HG02981 (cell line): ENCODE data around the gene TMEM269.

Experiments used
- ATAC-seq: cut with Tn5 transposase; IDR thresholded peaks from one replicate; pipeline ENCODE4 v1.9.1; 2021; ENCODE audit warnings: mild to moderate bottlenecking, moderate library complexity; ENCODE audit not compliant: unreplicated experiment

Gene TMEM269, protein sequence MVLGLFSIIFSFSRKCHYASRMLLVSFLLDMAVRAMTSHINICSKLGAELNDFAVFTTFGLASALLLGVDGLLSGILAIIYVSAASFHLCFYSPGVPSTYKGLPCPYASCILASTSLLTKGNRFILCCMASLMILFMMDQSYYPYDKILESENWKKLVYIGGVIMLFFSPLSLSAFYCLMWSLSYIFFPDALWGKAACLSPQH

DNA sequence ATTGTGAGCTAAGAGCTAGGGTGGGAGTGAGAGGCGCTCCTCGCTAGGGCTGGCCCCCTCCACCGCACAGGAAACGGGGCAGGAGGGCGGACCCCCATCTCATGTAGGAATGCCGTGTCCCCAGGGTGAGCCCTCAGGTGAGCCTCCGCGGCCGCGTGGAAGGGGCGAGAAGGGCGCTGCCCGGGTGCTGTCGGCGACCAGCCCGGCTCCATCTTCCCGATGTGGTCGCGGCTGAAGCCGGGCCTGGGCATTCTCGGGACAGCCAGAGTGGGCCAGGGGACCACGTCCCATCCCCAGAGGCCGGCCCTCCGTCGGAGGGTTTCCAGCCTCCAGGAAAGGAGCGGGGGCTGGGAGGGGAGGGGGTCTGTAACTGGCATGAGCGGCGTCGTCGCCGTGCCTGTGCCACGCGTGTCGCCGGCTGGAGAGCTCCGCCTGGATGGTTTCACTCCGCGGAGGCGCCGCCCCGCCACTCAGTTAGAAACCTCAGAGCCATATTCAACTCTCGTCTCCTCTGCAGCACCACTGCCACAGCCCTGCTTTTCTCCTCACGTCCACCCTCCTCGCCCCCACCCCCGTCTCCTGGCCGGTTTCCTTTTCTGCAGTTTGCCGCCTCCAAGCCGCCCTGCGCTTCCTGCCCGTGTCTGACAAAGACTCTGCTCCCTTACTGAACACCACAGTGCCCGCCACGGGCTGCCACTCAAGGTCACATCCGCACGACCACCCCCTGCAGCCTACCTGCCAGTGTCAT, at the start of gene TMEM269:
TMEM269 (plus strand) TSS at position 46 of the 748 bp plus-strand sequence. CDS start 4,903 bp downstream, outside the sequence.
- no peak for ATAC-seq

DNA sequence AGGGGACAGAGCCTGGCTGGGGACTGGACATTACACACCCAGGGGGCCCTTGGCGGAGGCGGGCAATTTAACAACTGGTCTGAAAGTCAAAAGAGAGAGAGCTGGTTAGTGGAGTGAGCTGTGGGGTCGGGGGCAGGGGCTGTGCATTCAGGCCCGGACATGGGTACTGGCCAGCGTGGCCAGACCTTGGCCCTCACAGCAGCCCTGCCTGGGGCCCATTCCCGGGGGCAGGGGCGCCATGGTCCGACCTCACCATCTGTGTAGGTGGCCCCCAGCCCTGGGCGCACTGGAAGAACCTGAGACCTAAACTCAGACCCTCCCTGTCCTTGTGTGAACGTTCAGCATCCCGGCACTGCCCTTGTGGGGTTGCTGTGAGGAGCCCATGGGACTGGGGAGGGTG, 49.7 kb upstream of the TMEM269 start:
- ATAC-seq = no peak

DNA sequence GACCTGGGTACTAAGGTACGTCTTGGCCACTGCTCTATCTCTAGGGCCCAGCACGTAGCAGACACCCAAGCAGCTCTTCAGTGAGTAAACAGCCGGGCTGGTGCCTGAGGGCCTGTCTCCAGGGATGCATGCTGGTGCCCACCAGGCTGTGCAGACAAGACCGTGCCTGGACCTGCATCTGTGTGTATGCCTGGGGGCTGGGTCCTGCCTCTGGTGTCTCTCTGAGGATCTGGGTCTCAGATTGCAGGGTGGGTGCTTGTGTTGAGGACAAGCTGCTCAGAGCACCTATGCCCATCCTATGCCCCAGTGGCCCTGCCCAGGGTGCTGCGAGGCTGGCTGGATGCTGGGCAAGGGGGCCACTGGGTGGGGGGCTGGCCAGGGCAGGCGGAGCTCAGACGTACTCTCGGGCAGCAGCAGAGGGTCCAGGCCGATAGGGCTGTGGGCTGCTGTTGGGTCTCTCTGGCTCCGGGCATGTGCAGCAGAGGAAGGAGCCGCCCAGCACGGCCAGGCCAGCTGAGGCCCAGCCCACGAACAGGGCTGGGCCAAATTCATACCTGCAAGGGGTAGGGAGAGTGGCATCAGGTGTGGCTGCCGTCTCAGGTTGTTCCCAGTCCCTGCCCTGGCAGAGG, 49.2 kb upstream of the TMEM269 start:
- ATAC-seq = no peak

DNA sequence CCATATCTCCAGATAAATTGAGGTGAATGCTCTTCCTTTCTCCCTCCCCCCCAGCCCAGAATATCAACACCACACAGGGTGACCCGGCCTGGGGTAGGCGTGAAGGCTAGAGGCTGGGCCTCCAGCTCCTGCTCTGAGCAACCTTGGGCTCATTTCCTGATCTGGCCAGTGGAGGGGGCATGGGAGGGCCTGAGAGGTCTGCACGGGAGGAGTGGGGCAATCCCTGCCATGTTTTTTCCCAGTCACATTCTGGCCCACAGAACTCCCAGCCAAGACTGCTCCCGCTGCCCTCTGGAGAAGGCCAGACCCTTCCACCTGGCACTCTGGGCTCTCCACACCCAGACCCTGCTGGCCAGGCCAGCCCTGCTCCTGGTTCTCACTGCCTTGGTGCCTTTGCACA, 48.6 kb upstream of the TMEM269 start:
- no peak for ATAC-seq

DNA sequence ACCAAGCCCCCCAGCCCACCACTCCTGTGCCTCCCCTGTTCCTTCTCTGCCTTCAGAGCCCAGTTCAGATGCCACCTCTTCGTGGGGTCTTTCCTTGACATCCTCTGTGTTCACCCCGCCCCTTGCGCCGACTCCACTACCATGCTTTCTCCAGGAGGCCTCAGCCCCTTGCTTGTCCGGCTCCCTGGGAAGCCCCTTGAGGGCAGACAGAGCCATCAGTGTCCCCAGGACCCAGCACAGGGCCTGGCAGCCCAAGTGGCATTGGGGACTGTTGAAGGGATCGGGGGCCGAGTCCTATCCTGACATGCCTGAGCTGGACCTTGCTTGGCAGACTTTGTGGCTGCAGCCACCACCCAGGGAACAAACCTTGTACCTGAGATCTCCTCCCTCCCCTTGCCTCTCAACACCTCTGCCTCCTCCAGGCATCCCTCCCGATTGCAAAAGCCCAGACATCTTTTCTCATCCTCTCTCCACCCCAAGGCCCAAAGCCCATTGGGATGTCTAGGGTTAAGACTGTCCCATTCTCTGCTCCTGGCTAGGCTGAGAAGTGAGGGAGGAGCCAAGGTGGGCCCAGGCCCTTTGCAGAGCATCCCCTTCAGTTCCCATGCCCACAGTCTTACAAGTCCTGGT, 48.1 kb upstream of the TMEM269 start:
- no peak for ATAC-seq

DNA sequence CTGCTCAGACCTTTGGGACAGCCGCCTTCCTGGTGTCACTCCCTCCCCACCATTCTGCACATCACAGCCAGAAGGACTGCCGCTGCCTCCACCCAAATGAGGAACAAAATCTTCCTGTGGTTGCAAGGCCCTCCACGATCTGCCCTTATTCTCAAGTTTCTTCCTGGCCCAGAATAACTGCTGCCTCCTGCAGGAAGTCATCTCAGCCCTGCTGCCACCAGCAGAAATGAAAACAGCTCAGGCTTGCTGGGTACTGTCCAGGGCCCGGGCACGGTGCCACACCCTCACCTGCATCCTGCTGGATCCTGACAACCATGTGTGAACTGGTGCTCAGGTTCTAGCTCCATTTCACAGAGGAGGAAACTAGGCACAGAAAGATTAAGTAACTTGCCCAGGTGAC, 47.5 kb upstream of the TMEM269 start:
- no peak for ATAC-seq

DNA sequence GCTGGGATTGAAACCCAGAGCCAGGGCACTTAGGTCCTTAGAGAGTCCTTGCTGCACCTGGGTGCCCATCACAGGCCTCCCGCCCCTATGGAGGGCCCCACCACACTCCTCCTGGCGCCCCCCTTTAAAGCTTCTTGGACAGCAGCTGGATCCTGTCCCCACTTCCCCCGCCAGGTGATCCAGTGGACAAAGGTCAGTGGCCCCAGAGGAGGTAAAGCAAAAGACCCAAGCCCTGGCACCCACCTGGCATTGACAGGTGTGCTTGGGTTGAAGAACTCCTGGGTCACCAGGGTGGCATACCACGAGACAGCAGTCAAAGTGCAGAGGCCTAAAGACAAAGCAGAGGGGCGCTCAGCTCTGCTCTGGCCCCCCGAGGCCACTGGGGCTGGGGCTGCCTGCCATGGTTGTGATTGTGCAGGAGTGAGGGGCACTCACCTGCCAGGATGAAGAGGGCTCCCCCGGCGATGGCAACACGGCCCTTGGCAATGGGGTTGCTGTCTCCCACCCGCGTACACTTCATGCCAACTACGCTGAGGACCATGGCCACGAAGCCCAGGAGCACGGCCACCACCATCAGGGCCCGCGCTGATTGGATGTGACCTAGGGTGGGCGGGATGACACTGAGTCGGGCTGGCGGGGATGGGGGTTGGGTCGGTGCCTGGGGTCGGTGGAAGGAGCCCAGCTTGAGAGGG, 46.7 kb upstream of the TMEM269 start:
- no peak for ATAC-seq

DNA sequence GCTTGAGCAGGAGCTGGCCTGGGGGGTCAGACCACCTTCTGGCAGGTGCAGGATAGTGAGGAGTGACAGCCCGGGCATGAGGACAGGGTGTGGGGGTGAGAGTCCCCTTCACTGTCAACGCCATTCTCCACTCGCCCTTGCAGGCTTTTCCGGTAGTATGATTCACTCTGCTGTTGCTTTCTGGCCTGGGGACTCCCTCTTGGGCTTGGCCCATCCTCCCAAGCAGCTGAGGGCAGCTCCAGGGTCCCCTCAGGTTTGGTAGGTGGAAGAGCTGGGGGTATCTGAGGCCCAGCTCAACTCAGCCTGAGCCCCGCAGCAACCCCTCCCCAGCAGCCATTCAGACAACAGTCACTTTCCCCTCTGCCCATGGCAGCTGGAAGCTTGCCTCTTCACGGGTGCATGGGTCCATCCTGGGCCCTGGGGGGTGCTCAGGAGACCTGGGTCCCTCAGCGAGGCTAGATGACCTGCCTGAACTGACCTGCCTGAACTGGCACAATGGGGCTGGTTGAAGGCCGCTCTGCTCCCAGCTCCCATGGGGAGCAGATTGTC, 46.0 kb upstream of the TMEM269 start:
- no peak for ATAC-seq

DNA sequence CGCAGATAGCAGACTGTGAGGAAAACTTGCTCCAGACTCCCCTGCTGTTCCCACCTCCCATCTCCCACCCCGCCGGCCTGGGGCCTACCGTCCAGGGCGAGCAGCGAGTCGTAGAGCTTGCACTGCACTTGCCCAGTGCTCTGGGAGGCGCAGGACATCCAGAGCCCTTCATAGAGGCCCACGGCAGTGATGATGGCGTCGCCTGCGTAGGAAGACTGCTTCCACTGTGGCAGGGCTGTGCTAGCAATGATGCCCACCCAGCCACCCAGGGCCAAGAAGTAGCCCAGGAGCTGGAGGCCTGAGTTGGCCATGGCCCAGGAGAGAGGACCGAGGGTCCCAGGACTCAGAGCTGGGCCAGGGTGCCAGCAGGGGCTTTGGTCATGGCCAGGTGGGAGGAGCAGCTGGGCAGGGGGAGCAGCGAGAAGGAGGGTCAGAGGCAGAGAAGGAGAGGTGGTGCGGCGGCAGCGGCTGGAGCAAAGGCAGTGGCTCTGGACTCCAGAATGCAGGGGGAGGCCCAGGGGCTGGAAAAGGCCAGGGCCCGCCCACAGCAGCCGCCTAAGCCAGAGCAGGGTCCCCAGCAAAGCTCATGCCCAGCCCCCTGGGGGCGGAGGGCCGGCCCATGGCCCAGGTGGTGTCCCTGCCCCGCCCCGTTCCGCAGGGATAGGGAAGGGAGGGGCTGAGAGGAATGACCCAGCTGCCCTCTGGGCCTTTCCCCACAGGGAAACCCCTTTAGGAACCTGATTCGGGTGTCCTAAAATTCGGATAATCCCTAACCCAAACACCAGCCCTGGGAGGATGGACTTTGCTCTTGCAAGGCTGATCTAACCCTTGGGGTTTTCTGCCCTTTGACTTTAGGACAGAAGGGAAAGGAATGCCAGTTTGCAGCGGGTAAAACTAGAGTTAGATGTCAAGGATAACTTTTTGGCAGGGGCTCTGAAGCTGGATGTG, 44.8 kb upstream of the TMEM269 start, which contains the start of gene CLDN19:
CLDN19 (minus strand) TSS at position 484 of the 948 bp plus-strand sequence; CDS start at position 311, 173 bp downstream.
- ATAC-seq = no peak

DNA sequence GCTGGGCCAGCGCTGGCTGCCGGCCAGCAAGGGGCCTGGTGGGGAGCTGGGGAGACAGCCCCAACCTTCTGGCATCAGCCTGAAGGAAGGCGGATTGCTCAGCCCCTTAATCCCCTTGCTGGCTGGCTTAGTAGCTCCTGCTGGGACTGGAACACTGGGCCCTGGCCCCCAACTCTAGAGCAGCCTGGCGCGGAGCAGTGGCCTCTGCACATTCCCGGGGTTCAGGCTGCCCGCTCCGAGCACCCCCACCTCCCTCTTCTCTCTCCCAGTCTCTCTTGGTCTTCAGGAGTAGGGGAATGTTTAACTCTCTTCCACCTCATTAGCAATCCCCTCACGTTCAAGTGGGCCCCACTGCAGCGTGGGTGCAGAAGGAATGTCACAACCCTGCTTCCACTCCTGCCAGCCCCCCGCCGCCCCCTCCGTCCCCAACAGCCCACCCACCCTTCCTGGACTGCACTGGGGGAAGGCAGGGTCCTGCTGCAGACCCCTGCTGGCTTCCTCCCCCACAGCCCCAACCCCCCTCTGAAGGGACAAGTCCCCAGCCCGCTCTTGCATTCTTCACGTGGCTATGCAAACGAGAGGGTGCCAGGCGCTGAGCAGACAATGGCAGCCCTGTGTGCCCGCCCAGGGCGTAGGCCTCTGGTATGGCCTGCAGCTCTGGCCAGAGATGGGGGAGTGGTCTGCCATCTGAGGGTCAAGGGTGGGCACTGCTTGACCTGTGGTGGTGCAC, 43.8 kb upstream of the TMEM269 start:
- no peak for ATAC-seq

DNA sequence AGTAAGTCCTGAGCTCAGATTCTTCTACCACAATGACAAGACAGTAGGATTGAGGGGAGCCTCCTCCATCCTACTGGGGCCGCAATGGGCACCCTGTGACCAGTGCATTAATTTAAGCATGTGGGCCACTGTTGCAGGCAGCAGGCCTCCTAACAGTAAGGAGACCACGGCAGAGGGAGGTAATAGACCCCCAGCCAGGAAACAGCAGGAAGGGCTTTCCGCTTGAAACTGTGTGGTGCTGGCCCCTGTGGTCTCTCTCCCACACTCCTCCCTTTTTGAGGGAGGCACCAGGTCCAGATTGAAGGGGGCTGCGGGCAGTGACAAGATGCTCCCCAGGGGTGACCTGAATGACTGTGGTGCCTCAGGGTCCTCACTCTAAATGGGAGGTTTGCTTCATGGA, 43.1 kb upstream of the TMEM269 start:
- ATAC-seq = no peak

DNA sequence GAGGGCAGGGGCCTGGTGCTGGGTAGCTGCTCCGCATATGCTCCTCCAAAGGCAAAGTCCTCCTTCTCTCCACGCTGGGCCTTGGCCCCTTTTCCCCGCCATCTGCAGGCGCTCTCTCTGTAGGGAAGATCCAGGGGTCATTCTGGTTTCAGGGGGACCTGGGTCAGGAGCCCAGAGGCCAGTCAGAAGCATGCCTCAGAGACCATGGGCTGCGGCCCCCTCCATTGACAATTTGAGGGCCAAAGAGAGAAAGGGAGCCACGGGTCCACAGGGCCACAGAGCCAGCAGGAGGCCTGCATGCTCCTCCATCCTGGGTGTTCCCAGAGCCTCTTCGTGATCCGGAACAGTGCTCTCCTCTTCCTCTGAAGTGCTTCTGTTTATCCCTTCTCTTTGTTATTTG, 42.6 kb upstream of the TMEM269 start:
- ATAC-seq = no peak

DNA sequence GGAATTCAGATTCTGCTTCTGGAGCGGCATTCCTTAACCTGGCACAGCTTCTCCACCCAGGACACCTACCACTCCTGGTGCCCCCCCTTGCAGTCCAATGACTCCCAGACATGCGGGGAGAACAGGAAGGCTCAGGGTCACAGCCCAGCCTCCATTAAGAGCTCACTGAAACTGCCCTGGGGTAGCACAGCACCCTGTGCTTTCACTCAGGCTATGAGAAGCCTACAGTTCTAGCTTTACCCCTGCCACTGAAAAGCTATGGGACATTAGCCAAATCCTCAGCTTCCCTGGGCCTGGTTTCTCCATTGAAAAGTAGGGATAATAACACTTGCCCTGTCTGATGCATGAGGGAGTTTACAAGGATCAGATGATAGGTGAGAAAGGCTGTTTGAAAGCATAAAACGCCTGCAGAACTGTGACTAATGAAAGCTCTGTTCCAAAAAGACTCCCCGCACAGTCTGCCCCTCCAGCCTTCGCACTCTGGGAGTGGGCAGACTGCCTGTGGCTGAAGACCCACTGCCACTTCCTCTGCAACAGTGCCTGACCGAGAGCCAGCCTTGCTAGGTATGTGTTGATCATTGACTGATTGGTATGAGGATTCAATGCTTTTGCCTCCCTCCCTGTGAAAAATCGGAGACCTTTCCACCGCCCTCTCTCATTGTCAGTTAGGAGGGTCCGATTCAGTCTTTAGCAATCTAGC, 42.0 kb upstream of the TMEM269 start:
- ATAC-seq = no peak

DNA sequence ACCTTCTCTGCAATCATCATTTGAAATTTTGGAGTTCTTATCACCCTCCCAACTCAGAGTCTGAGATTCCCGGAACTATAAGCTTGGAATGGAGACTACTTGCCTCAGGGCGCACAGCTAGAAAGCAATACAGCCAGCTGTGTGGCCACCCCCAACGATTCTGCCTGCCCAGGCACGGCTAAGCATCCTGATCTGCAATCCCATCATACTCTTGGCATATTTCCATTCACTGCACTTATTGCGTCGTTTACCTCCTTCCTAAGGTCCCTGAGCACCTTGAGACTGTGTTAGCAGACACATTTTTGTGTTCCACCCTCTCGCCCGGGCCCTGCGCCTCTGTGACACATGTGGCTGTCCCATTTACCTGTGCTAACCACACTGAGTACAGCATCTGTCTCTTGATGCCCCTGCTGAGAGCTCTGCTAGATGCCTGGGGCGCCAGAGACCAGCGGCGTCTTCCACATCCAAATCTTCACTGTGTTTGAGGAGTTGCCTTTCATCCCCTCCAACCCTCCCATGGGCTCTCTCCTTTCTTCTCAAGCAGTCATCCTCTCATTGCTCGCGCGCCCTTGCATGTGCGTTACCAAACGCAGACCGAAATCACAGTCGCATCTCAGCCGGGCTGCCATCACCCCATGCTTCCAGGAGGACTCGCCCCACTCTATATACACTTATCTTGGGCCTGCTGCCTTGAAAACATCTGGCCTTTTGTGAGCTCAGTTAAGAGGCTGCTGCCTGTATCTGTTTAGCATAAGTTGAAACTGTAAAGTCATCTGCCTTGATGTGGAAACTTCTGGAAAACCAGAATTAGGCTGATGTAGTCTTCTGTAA, 41.3 kb upstream of the TMEM269 start:
- no peak for ATAC-seq

DNA sequence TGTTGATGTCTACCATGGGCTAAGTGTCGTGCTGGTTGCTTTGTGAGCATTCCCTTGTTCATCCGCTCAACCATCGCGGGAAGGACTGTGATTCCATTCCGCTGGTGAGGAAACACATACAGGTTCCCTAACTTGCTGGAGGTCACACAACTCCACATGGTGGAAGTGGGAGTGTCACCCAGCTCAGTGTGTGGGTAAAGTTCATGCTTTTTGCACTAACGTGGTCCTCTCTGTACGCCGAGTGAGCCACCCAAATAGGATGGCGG, 40.7 kb upstream of the TMEM269 start:
- no peak for ATAC-seq

DNA sequence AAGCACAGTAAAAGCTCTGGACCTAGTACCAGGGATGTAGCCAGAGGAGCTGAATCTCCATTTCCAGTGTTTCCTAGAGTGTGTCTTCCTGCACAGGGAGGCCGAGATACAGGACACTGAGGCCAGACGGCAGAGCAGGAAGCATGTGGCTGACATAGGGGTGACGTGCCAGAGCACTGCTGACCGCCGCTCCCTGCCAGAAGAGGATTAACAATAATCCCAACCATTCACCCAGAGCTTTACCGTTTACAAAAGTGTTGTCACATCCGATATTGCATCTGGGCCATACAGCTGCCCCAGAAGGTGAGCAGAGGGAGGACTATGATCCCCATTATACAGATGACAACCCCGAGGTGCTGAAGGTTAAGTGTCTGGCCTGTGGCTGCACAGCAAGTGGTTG, 38.9 kb upstream of the TMEM269 start:
- no peak for ATAC-seq

DNA sequence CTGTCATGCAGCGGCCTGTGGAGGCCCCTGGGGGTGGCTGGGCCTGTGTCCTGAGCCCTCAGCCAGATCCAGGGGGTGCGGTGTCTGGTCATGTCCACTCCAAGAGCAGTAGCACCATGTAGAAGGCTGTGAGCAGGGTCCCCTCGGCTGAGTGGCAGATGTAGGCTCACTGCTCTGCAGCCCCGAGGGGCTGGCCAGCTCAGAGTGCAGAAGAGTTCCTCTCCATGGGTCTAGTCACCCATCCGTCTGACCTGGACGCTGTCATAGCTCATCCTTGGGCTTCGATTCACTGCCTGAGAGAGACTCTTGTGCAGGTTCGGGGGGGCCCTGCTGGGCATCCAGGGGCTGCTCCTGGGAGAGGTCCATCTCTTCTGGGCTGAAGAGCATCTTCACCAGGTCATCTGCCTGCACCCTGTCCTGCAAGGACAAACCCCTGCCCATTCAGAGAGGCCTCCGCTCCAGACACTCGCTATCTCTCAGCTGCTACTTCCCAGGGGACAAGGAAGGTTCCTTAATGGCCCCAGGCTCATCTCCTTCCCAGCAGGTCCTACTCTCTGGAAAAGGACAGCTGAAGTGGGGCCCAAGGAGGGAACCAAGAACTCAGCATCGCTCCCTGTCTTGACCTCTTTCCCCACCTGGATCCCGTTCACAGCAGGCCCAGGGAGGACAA, 38.2 kb upstream of the TMEM269 start:
- no peak for ATAC-seq
